Vagina (tissue), 2 donors: ENCODE measurements around the gene SFI1. TPM values are rescaled to one million over a fixed set of nuclear protein-coding genes. Genes with fewer than 3 reads are reported as not detected.
"Not testable (repeated sequence)": the region's sequence is repeated elsewhere in the genome, so short reads cannot be mapped to it uniquely, and the experiment has no call there.

Source experiments
- DNase-seq, 2 donors: peaks; one replicate each; pipeline ENCODE4 v3.0.0-alpha.2; 2017; ENCODE audit errors: extremely low spot score in 2 of 2
- H3K27ac ChIP-seq: fragments of 200-600 bp; sonication (generic); one replicate; pipeline ENCODE4 v1.5.1; 2019
- H3K27me3 ChIP-seq: fragments of 200-600 bp; sonication (generic); one replicate; pipeline ENCODE4 v1.5.1; 2019
- H3K36me3 ChIP-seq, 2 donors: fragments of 200-600 bp; sonication (generic); one replicate each; pipeline ENCODE4 v1.5.1; 2017 to 2019
- H3K4me1 ChIP-seq: fragments of 200-600 bp; sonication (generic); one replicate; pipeline ENCODE4 v1.5.1; 2019
- H3K4me3 ChIP-seq, 2 donors: fragments of 200-600 bp; sonication (generic); 1 replicate in 1 of 2; 2 replicates in 1 of 2; pipeline ENCODE4 v1.5.1; 2016 to 2019
- H3K9me3 ChIP-seq: fragments of 200-600 bp; sonication (generic); one replicate; pipeline ENCODE4 v1.5.1; 2019
- POLR2A ChIP-seq, 2 donors: fragments of 450-650 bp; IDR thresholded peaks; one replicate each; pipeline ENCODE4 v1.6.1; 2017; ENCODE audit warnings: antibody characterized with exemption in 2 of 2, mild to moderate bottlenecking in 2 of 2, moderate library complexity in 2 of 2
- POLR2AphosphoS5 ChIP-seq, 2 donors: sonication (generic); formaldehyde crosslinking; IDR thresholded peaks; one replicate each; pipeline ENCODE4 v1.9.0; 2017; ENCODE audit warnings: antibody characterized with exemption in 2 of 2, mild to moderate bottlenecking in 2 of 2, low read depth in 1 of 2; ENCODE audit not compliant: insufficient read depth in 1 of 2
- intact Hi-C: fragments of 100-400 bp; cut with DNase I; formaldehyde crosslinking; loops from one replicate; pipeline ENCODE4 v1.15.1; 2023
- total RNA-seq: library from RNA; depleted of rRNA; stranded (reverse); fragments of >200 nt; gene quantifications from one replicate; pipeline ENCODE4 v1.2.3, GENCODE V29; 2016
- TF ChIP-seq, protein P1 (sequence below), 3 experiments: fragments of 450-650 bp in 2 of 3; fragments of 200-600 bp in 1 of 3; sonication (generic) in 1 of 3; IDR thresholded peaks; one replicate each; pipeline ENCODE4 v1.5.1; 2017 to 2019; ENCODE audit warnings: antibody characterized with exemption in 3 of 3, mild to moderate bottlenecking in 2 of 3, moderate library complexity in 2 of 3

SFI1 gene
- total RNA-seq, 1 donor from 2014 or later: 33.6 TPM

DNA sequence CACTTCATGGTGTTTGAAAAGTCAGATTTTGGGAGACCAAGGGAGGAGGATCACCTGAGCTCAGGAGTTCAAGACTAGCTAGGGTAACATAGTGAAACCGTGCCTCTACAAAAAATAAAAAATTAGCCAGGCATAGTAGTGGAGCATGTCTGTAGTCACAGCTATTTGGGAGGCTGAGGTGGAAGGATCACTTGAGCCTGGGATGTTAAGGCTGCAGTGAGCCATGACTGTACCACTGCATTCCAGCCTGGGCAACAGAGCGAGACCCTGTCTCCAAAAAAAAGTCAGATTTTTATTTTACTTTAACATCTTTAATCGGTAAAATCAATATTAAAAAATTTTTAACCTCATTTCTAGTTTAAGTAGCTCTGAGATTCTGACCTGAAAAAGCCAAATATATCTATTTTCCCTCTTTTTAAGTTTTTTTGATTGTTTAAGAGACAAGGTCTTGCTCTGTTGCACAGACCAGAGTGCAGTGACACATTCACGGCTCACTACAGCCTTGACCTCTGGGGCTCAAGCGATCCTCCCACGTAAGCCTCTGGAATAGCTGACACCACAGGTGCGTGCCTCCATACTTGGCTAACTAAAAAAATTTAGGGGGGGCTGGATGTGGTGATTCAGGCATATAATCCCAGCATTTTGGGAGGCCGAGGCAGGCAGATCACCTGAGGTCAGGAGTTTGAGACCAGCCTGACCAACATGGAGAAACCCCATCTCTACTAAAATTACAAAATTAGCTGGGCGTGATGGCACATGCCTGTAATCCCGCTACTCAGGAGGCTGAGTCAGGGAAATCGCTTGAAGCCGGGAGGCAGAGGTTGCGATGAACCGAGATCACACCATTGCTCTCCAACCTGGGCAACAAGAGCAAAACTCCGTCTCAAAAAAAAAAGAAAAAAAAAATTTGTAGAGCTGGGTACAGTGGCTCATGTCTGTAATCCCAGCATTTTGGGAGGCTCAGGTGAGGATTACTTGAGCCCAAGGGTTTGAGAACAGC is 48.4 kb downstream of the SFI1 start:
- no peak overlapping the region for H3K4me3 ChIP-seq
- intact Hi-C loops: no loop called here
- H3K36me3 ChIP-seq: no peaks in the 10 kb centered on the region
- H3K4me1 ChIP-seq: no peaks in the 10 kb centered on the region
- no peaks in the 10 kb centered on the region for H3K9me3 ChIP-seq
- no peak for TF ChIP-seq POLR2AphosphoS5 (IDR thresholded peaks at IDR 0.05; ENCODE audit: insufficient read depth in 1 of 2, low read depth in 1 of 2)
- no peak for TF ChIP-seq POLR2A (IDR thresholded peaks at IDR 0.05)
- TF ChIP-seq, protein P1, sequence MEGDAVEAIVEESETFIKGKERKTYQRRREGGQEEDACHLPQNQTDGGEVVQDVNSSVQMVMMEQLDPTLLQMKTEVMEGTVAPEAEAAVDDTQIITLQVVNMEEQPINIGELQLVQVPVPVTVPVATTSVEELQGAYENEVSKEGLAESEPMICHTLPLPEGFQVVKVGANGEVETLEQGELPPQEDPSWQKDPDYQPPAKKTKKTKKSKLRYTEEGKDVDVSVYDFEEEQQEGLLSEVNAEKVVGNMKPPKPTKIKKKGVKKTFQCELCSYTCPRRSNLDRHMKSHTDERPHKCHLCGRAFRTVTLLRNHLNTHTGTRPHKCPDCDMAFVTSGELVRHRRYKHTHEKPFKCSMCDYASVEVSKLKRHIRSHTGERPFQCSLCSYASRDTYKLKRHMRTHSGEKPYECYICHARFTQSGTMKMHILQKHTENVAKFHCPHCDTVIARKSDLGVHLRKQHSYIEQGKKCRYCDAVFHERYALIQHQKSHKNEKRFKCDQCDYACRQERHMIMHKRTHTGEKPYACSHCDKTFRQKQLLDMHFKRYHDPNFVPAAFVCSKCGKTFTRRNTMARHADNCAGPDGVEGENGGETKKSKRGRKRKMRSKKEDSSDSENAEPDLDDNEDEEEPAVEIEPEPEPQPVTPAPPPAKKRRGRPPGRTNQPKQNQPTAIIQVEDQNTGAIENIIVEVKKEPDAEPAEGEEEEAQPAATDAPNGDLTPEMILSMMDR (IDR thresholded peaks at IDR 0.05): no peak
- no peak overlapping the region for H3K27ac ChIP-seq
- H3K27me3 ChIP-seq: no peaks in the 10 kb centered on the region
- DNase-seq: no peak

- no peak for TF ChIP-seq POLR2AphosphoS5 (IDR thresholded peaks at IDR 0.05; ENCODE audit: insufficient read depth in 1 of 2, low read depth in 1 of 2)
- intact Hi-C loops: no loop called here
- peaks cover 0 to 9% of the 10 kb centered on the region in 2 donors for H3K36me3 ChIP-seq
Measured at GRCh38 chr22:31550871-31551370, 54.6 kb downstream of the SFI1 start.

GRCh38 chr22:31556627-31557203 is 60.4 kb downstream of the SFI1 start:
- no peak overlapping the region for H3K4me3 ChIP-seq
- DNase-seq: no peak
- H3K27me3 ChIP-seq: no peaks in the 10 kb centered on the region
- H3K27ac ChIP-seq: no peak overlapping the region
- H3K4me1 ChIP-seq: no peaks in the 10 kb centered on the region
- H3K9me3 ChIP-seq: no peaks in the 10 kb centered on the region
- TF ChIP-seq POLR2AphosphoS5 (IDR thresholded peaks at IDR 0.05; ENCODE audit: insufficient read depth in 1 of 2, low read depth in 1 of 2): no peak
- TF ChIP-seq, protein P1 (IDR thresholded peaks at IDR 0.05): peak; percentile 15 to 36 (median 26)
- no peak for TF ChIP-seq POLR2A (IDR thresholded peaks at IDR 0.05)
- intact Hi-C loops: loop anchor here (2.0 kb wide), 1 partner anchor 76 kb away; no protein-coding TSS in a partner anchor
- H3K36me3 ChIP-seq: peaks cover 0 to 4% of the 10 kb centered on the region in 2 donors

More at GRCh38 chr22:31550871-31551370, 54.6 kb downstream of the SFI1 start:
- H3K27ac ChIP-seq: no peak overlapping the region
- no peak for DNase-seq
- no peaks in the 10 kb centered on the region for H3K4me1 ChIP-seq
- no peaks in the 10 kb centered on the region for H3K27me3 ChIP-seq
- H3K9me3 ChIP-seq: no peaks in the 10 kb centered on the region
- no peak overlapping the region for H3K4me3 ChIP-seq

- H3K36me3 ChIP-seq, H3K4me1 ChIP-seq, DNase-seq, H3K27me3 ChIP-seq, intact Hi-C loops, H3K27ac ChIP-seq, H3K4me3 ChIP-seq, H3K9me3 ChIP-seq: not testable (repeated sequence)
Measured at GRCh38 chr22:31558546-31558945, 62.2 kb downstream of the SFI1 start.

DNA sequence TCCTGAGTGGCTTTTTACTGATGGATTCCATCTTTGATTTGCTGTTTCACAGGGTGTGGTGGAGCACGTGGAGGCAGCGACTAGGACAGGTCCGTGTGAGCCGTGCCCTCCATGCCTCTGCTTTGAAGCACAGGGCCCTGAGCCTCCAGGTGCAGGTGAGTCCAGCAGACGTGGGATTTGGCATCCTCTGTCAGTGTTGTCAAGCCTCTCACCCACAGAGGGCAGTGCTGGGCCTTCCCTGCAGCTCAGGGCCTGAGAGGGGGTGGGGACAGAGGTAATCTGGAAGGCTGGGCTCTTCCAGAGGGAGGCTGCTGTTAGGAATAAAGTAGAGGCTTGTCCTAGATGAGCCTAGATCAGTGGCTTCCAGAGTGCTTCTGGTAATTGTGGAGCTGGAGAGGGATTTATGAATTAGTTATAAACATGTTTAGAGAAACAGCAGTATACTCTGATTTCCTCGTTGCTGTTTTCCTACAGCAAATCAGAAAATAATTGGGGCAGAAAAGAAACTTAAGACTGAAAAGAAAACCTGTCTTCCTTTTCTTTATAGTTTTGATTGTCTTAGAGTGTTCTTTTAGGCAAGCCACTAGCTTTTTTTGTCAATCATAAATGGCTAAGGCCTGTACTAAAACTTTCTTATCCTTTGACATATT is 65.0 kb downstream of the SFI1 start:
- H3K4me1 ChIP-seq: no peaks in the 10 kb centered on the region
- H3K4me3 ChIP-seq: no peak overlapping the region
- intact Hi-C loops: no loop called here
- no peak for DNase-seq
- H3K36me3 ChIP-seq: no peaks in the 10 kb centered on the region
- TF ChIP-seq POLR2AphosphoS5 (IDR thresholded peaks at IDR 0.05; ENCODE audit: insufficient read depth in 1 of 2, low read depth in 1 of 2) (no peak), POLR2A (IDR thresholded peaks at IDR 0.05) (no peak)
- TF ChIP-seq, protein P1 (IDR thresholded peaks at IDR 0.05): peak; percentile 27 to 64 (median 32)
- no peaks in the 10 kb centered on the region for H3K9me3 ChIP-seq
- no peak overlapping the region for H3K27ac ChIP-seq
- H3K27me3 ChIP-seq: no peaks in the 10 kb centered on the region
